Parathyroid adenoma (tissue), 2 donors: Measurements from ENCODE around the gene SKA1.

ENCODE experiments used
- H2AFZ ChIP-seq: fragments of 300-600 bp; sonication (generic); one replicate; pipeline ENCODE4 v1.7.0; 2017; ENCODE audit warnings: antibody characterized with exemption, mild to moderate bottlenecking
- H3K27ac ChIP-seq: fragments of 300-600 bp; sonication (generic); one replicate; pipeline ENCODE4 v1.7.0; 2017
- H3K27me3 ChIP-seq: fragments of 300-600 bp; sonication (generic); one replicate; pipeline ENCODE4 v1.7.0; 2017; ENCODE audit warnings: low read length; ENCODE audit not compliant: control insufficient read depth, insufficient read depth
- H3K36me3 ChIP-seq: fragments of 300-600 bp; sonication (generic); one replicate; pipeline ENCODE4 v1.7.0; 2017; ENCODE audit warnings: low read length; ENCODE audit not compliant: control insufficient read depth, insufficient read depth
- H3K4me1 ChIP-seq: fragments of 300-600 bp; sonication (generic); one replicate; pipeline ENCODE4 v1.7.0; 2017; ENCODE audit warnings: control low read depth
- H3K4me2 ChIP-seq: fragments of 300-600 bp; sonication (generic); one replicate; pipeline ENCODE4 v1.7.0; 2017; ENCODE audit warnings: low read length
- H3K4me3 ChIP-seq: fragments of 300-600 bp; sonication (generic); one replicate; pipeline ENCODE4 v1.7.0; 2017; ENCODE audit warnings: low read depth, low read length
- H3K79me2 ChIP-seq: fragments of 300-600 bp; sonication (generic); one replicate; pipeline ENCODE4 v1.7.0; 2017; ENCODE audit warnings: control low read depth
- H3K9ac ChIP-seq: fragments of 300-600 bp; sonication (generic); one replicate; pipeline ENCODE4 v1.7.0; 2017; ENCODE audit warnings: mild to moderate bottlenecking
- H3K9me3 ChIP-seq: fragments of 300-600 bp; sonication (generic); one replicate; pipeline ENCODE4 v1.7.0; 2017; ENCODE audit warnings: low read length; ENCODE audit not compliant: control insufficient read depth
- CTCF ChIP-seq: fragments of 300-600 bp; sonication (generic); IDR thresholded peaks from one replicate; pipeline ENCODE4 v1.7.0; 2017; ENCODE audit warnings: antibody characterized with exemption, mild to moderate bottlenecking
- donor health status: primary hyperparathyroidism.

Gene SKA1

GRCh38 chr18:50338122-50338521 is 36.7 kb upstream of the SKA1 start:
- Histone ChIP-seq H2AFZ (peak overlapping the region; percentile 24), H3K36me3 (no peaks in the 10 kb centered on the region), H3K9me3 (no peaks in the 10 kb centered on the region), H3K79me2 (no peaks in the 10 kb centered on the region), H3K27me3 (no peaks in the 10 kb centered on the region), H3K4me2 (no peak overlapping the region), H3K4me3 (no peak overlapping the region), H3K4me1 (no peaks in the 10 kb centered on the region), H3K27ac (no peak overlapping the region), H3K9ac (no peak overlapping the region)
- no peak for TF ChIP-seq CTCF

GRCh38 chr18:50338715-50339114 is 36.1 kb upstream of the SKA1 start:
- Histone ChIP-seq H3K27me3 (no peaks in the 10 kb centered on the region), H2AFZ (no peak overlapping the region), H3K4me3 (no peak overlapping the region), H3K36me3 (no peaks in the 10 kb centered on the region), H3K4me2 (no peak overlapping the region), H3K4me1 (no peaks in the 10 kb centered on the region), H3K27ac (no peak overlapping the region), H3K79me2 (no peaks in the 10 kb centered on the region), H3K9ac (no peak overlapping the region), H3K9me3 (no peaks in the 10 kb centered on the region)
- TF ChIP-seq CTCF, result no peak

GRCh38 chr18:50340078-50340477 is 34.8 kb upstream of the SKA1 start:
- Histone ChIP-seq H3K4me3 (no peak overlapping the region), H3K36me3 (no peaks in the 10 kb centered on the region), H3K79me2 (no peaks in the 10 kb centered on the region), H3K27me3 (no peaks in the 10 kb centered on the region), H3K27ac (no peak overlapping the region), H2AFZ (no peak overlapping the region), H3K9ac (no peak overlapping the region), H3K4me2 (no peak overlapping the region), H3K4me1 (no peaks in the 10 kb centered on the region), H3K9me3 (no peaks in the 10 kb centered on the region)
- no peak for TF ChIP-seq CTCF

GRCh38 chr18:50341443-50341842 is 33.4 kb upstream of the SKA1 start:
- Histone ChIP-seq H3K4me1 (no peaks in the 10 kb centered on the region), H3K27me3 (no peaks in the 10 kb centered on the region), H3K79me2 (no peaks in the 10 kb centered on the region), H3K9me3 (no peaks in the 10 kb centered on the region), H3K9ac (no peak overlapping the region), H2AFZ (peak overlapping the region; percentile 18), H3K4me3 (no peak overlapping the region), H3K4me2 (no peak overlapping the region), H3K36me3 (no peaks in the 10 kb centered on the region), H3K27ac (no peak overlapping the region)
- TF ChIP-seq CTCF, result no peak

GRCh38 chr18:50350699-50351098 is 24.1 kb upstream of the SKA1 start:
- no peaks in the 10 kb centered on the region for H3K36me3 ChIP-seq
- H2AFZ ChIP-seq, result no peak overlapping the region
- no peaks in the 10 kb centered on the region for H3K27me3 ChIP-seq
- no peak for TF ChIP-seq CTCF
- H3K4me1 ChIP-seq, result peaks cover under 1% of the 10 kb centered on the region
- no peak overlapping the region for H3K4me2 ChIP-seq
- no peak overlapping the region for H3K27ac ChIP-seq
- H3K9me3 ChIP-seq, result no peaks in the 10 kb centered on the region
- H3K4me3 ChIP-seq, result no peak overlapping the region
- no peak overlapping the region for H3K9ac ChIP-seq
- no peaks in the 10 kb centered on the region for H3K79me2 ChIP-seq
